WTC11 (cell line): ENCODE results near the gene PCSK4. TPM values are rescaled to one million over a fixed set of nuclear protein-coding genes. Genes with fewer than 3 reads are reported as not detected.

Source experiments
- ATAC-seq: fragments of 200-7000 bp; cut with Tn5 transposase; 2 replicates; pipeline ENCODE4 v1.10.0; 2021; ENCODE audit warnings: mild to moderate bottlenecking, moderate library complexity
- CTCF ChIA-PET: fragments of 300-600 bp; sonication (Branson Sonifier 250); formaldehyde crosslinking; loops from one replicate; lab custom pipeline; 2021; ENCODE audit warnings: antibody characterized with exemption; lab: Charles Lee
- POLR2A ChIA-PET: fragments of 350-600 bp; sonication (Branson Sonifier 250); formaldehyde crosslinking; loops from one replicate; lab custom pipeline; 2021; ENCODE audit warnings: antibody characterized with exemption; lab: Charles Lee
- DNase-seq: peaks from one replicate; pipeline ENCODE4 v3.0.0; 2021; ENCODE audit warnings: low spot score
- H3K27ac Mint-ChIP-seq: 2 replicates; pipeline ENCODE4 v1.8.0; 2021; ENCODE audit warnings: mixed read lengths
- H3K27me3 Mint-ChIP-seq: 2 replicates; pipeline ENCODE4 v1.8.0; 2021; ENCODE audit warnings: low read depth, mild to moderate bottlenecking, moderate library complexity, mixed read lengths
- H3K36me3 Mint-ChIP-seq: 2 replicates; pipeline ENCODE4 v1.8.0; 2021; ENCODE audit warnings: mixed read lengths
- H3K4me1 Mint-ChIP-seq: 2 replicates; pipeline ENCODE4 v1.8.0; 2022; ENCODE audit warnings: mixed read lengths
- H3K4me3 Mint-ChIP-seq: 2 replicates; pipeline ENCODE4 v1.8.0; 2021; ENCODE audit warnings: mild to moderate bottlenecking, moderate library complexity, mixed read lengths
- H3K9me3 Mint-ChIP-seq: 2 replicates; pipeline ENCODE4 v1.8.0; 2021; ENCODE audit warnings: mixed read lengths
- CBFB ChIP-seq: sonication (generic); formaldehyde crosslinking; IDR thresholded peaks from 2 replicates; pipeline ENCODE4 v1.8.1; 2022; ENCODE audit warnings: mild to moderate bottlenecking, low read depth, missing genetic modification reagents
- EMX1 ChIP-seq: fragments of 250-450 bp; sonication (Bioruptor Pico); IDR thresholded peaks from 2 replicates; pipeline ENCODE4 v1.8.0; 2021; ENCODE audit warnings: mild to moderate bottlenecking
- NFE2L1 ChIP-seq: sonication (generic); formaldehyde crosslinking; IDR thresholded peaks from 2 replicates; pipeline ENCODE4 v1.8.1; 2023; ENCODE audit warnings: missing genetic modification reagents
- NR2C2 ChIP-seq: sonication (generic); formaldehyde crosslinking; IDR thresholded peaks from 2 replicates; pipeline ENCODE4 v1.8.0; 2022; ENCODE audit warnings: mild to moderate bottlenecking, missing genetic modification reagents
- OVOL2 ChIP-seq: fragments of 250-450 bp; sonication (Bioruptor Pico); IDR thresholded peaks from 2 replicates; pipeline ENCODE4 v1.9.0; 2021; ENCODE audit warnings: mild to moderate bottlenecking, borderline replicate concordance
- TEAD4 ChIP-seq: sonication (generic); formaldehyde crosslinking; IDR thresholded peaks from 2 replicates; pipeline ENCODE4 v1.8.0; 2022; ENCODE audit warnings: mild to moderate bottlenecking, missing genetic modification reagents
- TP53 ChIP-seq: sonication (generic); formaldehyde crosslinking; IDR thresholded peaks from 2 replicates; pipeline ENCODE4 v1.8.1; 2023; ENCODE audit warnings: mild to moderate bottlenecking, missing genetic modification reagents
- total RNA-seq: library from RNA; stranded (reverse); gene quantifications from 3 replicates; pipeline ENCODE4 v1.2.3, GENCODE V29; 2021
- TF ChIP-seq, protein P1 (sequence below): fragments of 250-450 bp; sonication (Bioruptor Pico); IDR thresholded peaks from 2 replicates; pipeline ENCODE4 v1.9.0; 2021; ENCODE audit warnings: mild to moderate bottlenecking, borderline replicate concordance
- TF ChIP-seq, protein P2 (sequence below): sonication (generic); formaldehyde crosslinking; IDR thresholded peaks from 2 replicates; pipeline ENCODE4 v1.8.1; 2022; ENCODE audit warnings: mild to moderate bottlenecking, missing genetic modification reagents, moderate library complexity, borderline replicate concordance
- TF ChIP-seq, protein P3 (sequence below): sonication (generic); formaldehyde crosslinking; IDR thresholded peaks from 2 replicates; pipeline ENCODE4 v1.8.1; 2022; ENCODE audit warnings: low read depth, mild to moderate bottlenecking, moderate library complexity, missing genetic modification reagents, borderline replicate concordance
- TF ChIP-seq, protein P4 (sequence below): sonication (generic); formaldehyde crosslinking; IDR thresholded peaks from 2 replicates; pipeline ENCODE4 v1.8.0; 2023; ENCODE audit warnings: missing genetic modification reagents
- TF ChIP-seq, protein P5 (sequence below): sonication (generic); formaldehyde crosslinking; IDR thresholded peaks from 2 replicates; pipeline ENCODE4 v1.8.0; 2022; ENCODE audit warnings: mild to moderate bottlenecking, missing genetic modification reagents

Gene PCSK4
- total RNA-seq, 1 experiment from 2014 or later, result 22.4 TPM

DNA sequence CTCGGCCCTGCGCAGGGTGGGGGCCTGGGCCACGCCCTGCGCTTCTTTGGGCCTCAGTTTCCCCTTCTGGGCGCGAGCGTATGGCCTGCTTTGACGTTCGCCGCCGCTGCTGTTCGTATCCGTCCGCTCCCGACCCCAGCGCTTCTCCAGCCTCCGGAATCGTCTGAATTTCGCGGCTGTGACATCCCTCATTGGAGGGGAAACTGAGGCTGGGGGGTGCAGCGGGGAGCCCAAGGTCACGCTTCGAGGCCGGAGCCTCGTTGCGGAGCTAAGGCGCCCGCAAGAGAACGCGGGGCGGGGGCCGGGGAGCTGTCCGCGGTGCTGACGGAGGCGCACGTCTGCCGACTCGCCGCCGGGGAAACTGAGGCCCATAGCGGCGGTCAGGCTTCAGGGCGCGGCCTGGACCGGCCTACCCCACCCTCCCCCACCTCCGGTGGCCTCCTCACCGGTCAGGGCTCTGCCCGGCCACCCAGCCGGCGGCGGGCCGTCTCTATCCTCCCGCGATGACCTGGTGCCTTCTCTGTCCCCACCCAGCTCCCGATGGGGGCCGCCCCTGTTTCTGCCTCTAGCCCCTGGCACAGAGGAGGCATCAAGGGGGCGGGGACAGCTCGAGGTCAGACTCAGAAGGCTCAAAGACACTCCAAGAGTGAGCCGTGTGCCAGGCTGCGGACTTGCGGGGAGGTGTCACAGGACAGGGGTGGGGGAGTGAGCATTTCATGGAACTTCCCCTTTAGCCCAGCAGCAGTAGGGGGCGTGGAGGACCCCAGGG, 43.3 kb downstream of the PCSK4 start (continued):
- TF ChIP-seq, protein P1, sequence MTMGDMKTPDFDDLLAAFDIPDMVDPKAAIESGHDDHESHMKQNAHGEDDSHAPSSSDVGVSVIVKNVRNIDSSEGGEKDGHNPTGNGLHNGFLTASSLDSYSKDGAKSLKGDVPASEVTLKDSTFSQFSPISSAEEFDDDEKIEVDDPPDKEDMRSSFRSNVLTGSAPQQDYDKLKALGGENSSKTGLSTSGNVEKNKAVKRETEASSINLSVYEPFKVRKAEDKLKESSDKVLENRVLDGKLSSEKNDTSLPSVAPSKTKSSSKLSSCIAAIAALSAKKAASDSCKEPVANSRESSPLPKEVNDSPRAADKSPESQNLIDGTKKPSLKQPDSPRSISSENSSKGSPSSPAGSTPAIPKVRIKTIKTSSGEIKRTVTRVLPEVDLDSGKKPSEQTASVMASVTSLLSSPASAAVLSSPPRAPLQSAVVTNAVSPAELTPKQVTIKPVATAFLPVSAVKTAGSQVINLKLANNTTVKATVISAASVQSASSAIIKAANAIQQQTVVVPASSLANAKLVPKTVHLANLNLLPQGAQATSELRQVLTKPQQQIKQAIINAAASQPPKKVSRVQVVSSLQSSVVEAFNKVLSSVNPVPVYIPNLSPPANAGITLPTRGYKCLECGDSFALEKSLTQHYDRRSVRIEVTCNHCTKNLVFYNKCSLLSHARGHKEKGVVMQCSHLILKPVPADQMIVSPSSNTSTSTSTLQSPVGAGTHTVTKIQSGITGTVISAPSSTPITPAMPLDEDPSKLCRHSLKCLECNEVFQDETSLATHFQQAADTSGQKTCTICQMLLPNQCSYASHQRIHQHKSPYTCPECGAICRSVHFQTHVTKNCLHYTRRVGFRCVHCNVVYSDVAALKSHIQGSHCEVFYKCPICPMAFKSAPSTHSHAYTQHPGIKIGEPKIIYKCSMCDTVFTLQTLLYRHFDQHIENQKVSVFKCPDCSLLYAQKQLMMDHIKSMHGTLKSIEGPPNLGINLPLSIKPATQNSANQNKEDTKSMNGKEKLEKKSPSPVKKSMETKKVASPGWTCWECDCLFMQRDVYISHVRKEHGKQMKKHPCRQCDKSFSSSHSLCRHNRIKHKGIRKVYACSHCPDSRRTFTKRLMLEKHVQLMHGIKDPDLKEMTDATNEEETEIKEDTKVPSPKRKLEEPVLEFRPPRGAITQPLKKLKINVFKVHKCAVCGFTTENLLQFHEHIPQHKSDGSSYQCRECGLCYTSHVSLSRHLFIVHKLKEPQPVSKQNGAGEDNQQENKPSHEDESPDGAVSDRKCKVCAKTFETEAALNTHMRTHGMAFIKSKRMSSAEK (CRISPR knock-in tag), result no peak
- TF ChIP-seq, protein P2, sequence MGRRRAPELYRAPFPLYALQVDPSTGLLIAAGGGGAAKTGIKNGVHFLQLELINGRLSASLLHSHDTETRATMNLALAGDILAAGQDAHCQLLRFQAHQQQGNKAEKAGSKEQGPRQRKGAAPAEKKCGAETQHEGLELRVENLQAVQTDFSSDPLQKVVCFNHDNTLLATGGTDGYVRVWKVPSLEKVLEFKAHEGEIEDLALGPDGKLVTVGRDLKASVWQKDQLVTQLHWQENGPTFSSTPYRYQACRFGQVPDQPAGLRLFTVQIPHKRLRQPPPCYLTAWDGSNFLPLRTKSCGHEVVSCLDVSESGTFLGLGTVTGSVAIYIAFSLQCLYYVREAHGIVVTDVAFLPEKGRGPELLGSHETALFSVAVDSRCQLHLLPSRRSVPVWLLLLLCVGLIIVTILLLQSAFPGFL (CRISPR knock-in tag), result peak; percentile 74; the same call in 1 of the 2 replicates
- TF ChIP-seq, protein P3, sequence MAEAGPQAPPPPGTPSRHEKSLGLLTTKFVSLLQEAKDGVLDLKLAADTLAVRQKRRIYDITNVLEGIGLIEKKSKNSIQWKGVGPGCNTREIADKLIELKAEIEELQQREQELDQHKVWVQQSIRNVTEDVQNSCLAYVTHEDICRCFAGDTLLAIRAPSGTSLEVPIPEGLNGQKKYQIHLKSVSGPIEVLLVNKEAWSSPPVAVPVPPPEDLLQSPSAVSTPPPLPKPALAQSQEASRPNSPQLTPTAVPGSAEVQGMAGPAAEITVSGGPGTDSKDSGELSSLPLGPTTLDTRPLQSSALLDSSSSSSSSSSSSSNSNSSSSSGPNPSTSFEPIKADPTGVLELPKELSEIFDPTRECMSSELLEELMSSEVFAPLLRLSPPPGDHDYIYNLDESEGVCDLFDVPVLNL (CRISPR knock-in tag), result peak; percentile 88
- TF ChIP-seq NR2C2 (CRISPR knock-in tag) (peak; percentile 49; the same call in 1 of the 2 replicates), TEAD4 (CRISPR knock-in tag) (peak; percentile 87), EMX1 (CRISPR knock-in tag) (no peak), NFE2L1 (CRISPR knock-in tag) (0 out of 2 replicates have a peak, but pooled peaks have one; percentile 29), OVOL2 (CRISPR knock-in tag) (no peak)
- TF ChIP-seq, protein P4, sequence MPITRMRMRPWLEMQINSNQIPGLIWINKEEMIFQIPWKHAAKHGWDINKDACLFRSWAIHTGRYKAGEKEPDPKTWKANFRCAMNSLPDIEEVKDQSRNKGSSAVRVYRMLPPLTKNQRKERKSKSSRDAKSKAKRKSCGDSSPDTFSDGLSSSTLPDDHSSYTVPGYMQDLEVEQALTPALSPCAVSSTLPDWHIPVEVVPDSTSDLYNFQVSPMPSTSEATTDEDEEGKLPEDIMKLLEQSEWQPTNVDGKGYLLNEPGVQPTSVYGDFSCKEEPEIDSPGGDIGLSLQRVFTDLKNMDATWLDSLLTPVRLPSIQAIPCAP, result peak; percentile 88; the same call in 1 of the 2 replicates

DNA sequence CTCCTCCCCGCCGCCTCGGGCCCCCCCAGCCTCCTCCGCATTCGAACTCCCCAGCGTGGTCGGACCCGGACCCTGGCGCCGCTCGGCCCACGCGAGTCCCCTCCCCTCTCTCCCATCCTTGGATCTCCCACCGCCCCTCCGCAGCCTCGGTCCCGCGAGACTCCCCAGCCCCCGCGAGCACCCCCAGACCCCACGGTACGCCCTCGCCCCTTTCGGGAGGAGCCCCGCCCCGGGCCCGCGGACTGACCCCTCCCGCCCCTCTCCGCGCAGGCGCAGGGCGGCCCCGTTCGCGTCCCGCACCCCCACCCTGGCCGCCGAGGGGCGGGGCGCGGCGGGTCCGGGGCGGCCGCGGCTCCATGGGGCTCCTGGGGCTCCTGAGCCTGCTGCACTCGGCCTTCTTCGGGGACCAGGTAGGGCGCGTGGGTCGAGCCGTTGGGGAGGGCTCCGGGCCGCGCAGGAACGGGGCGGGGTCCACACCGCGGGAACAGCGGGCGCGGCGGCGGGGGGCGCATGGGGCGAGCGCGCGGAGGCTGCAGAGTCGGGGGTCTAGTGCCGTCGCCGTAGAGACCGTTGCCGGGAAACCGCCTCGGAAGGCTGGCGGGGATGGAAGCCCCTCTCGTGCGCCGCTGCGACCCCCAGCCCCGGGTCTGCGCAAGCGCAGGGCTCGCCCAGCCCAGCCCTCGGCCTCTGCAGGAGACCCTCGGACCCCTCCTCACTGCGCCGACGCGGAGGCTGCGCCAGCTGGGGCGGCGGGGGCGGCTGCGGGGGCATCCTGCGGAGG, 44.0 kb downstream of the PCSK4 start:
- ATAC-seq (peak; percentile 5; the same call in 1 of the 2 replicates), DNase-seq (peak; percentile 70)
- Mint-ChIP-seq H3K27ac (no peak overlapping the region), H3K9me3 (no peaks in the 10 kb centered on the region), H3K4me1 (peaks cover 11% of the 10 kb centered on the region), H3K27me3 (peaks cover 46% of the 10 kb centered on the region), H3K36me3 (peaks cover 16% of the 10 kb centered on the region), H3K4me3 (no peak overlapping the region)
- 0 out of 2 replicates have a peak, but pooled peaks have one; percentile 59 for TF ChIP-seq TP53
- TF ChIP-seq, protein P5, sequence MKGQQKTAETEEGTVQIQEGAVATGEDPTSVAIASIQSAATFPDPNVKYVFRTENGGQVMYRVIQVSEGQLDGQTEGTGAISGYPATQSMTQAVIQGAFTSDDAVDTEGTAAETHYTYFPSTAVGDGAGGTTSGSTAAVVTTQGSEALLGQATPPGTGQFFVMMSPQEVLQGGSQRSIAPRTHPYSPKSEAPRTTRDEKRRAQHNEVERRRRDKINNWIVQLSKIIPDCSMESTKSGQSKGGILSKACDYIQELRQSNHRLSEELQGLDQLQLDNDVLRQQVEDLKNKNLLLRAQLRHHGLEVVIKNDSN (CRISPR knock-in tag), result no peak
- no peak for TF ChIP-seq NFE2L1 (CRISPR knock-in tag)
- 0 out of 2 replicates have a peak, but pooled peaks have one; percentile 11 for TF ChIP-seq CBFB (CRISPR knock-in tag)
- ChIA-PET POLR2A (interaction anchor here (1.4 kb wide), 1 partner anchor 43 kb away, joined by 5 read pairs; no protein-coding TSS in a partner anchor), CTCF (interaction anchor here (1.0 to 5.0 kb wide), 14 partner anchors 9 to 347 kb away, joined by 3 to 56 read pairs (median 6); partner anchors contain the start of gene CIRBP)
